Measurements from ENCODE around the gene EEIG1.
"Not testable (repeated sequence)": the region's sequence is repeated elsewhere in the genome, so short reads cannot be mapped to it uniquely, and the experiment has no call there.

Gene EEIG1

GRCh38 chr9:127980706-127981558 is at the start of gene EEIG1:
EEIG1 (minus strand) TSS chr9:127980989; CDS start chr9:127980137, 852 bp downstream.
- peak; percentile 98 for DNase-seq

- no peak for DNase-seq
Measured at GRCh38 chr9:128027705-128028104, 46.9 kb upstream of the EEIG1 start.

- DNase-seq: no peak
Measured at GRCh38 chr9:128026773-128027541, 46.2 kb upstream of the EEIG1 start.

GRCh38 chr9:128026255-128026772 is 45.5 kb upstream of the EEIG1 start:
- DNase-seq: no peak

- DNase-seq: no peak
Measured at GRCh38 chr9:128025736-128026135, 44.9 kb upstream of the EEIG1 start.

GRCh38 chr9:128024761-128025308 is 44.0 kb upstream of the EEIG1 start:
- no peak for DNase-seq

GRCh38 chr9:128023671-128024070 is 42.9 kb upstream of the EEIG1 start:
- not testable (repeated sequence) for DNase-seq

GRCh38 chr9:128022886-128023285 is 42.1 kb upstream of the EEIG1 start:
- no peak for DNase-seq

GRCh38 chr9:128021098-128021497 is 40.3 kb upstream of the EEIG1 start:
- no peak for DNase-seq

GRCh38 chr9:128020692-128021091 is 39.9 kb upstream of the EEIG1 start:
- DNase-seq: no peak

- DNase-seq: no peak
Measured at GRCh38 chr9:128015696-128016095, 34.9 kb upstream of the EEIG1 start.

- DNase-seq: no peak
Measured at GRCh38 chr9:128011071-128011817, 30.5 kb upstream of the EEIG1 start.

- DNase-seq: no peak
Measured at GRCh38 chr9:128009639-128010038, 28.9 kb upstream of the EEIG1 start.

GRCh38 chr9:128008171-128008570 is 27.4 kb upstream of the EEIG1 start:
- no peak for DNase-seq

- DNase-seq: peak; percentile 60
Measured at GRCh38 chr9:128007566-128008138, 26.9 kb upstream of the EEIG1 start.

GRCh38 chr9:128006332-128006996 is 25.7 kb upstream of the EEIG1 start:
- no peak for DNase-seq

GRCh38 chr9:128005923-128006322 is 25.1 kb upstream of the EEIG1 start:
- peak; percentile 75 for DNase-seq

- no peak for DNase-seq
Measured at GRCh38 chr9:128003966-128004604, 23.3 kb upstream of the EEIG1 start.

- no peak for DNase-seq
Measured at GRCh38 chr9:128002959-128003358, 22.2 kb upstream of the EEIG1 start.

- DNase-seq: no peak
Measured at GRCh38 chr9:128001779-128002298, 21.1 kb upstream of the EEIG1 start.
